HepG2 (cell line): ENCODE data around the gene SOX9. TPM values are rescaled to one million over a fixed set of nuclear protein-coding genes. Genes with fewer than 3 reads are reported as not detected.

ENCODE experiments used
- CAMTA2 ChIP-seq: sonication (generic); formaldehyde crosslinking; IDR thresholded peaks from 2 replicates; pipeline ENCODE4 v1.4.0; 2020; ENCODE audit warnings: mild to moderate bottlenecking, missing genetic modification reagents, borderline replicate concordance
- GATAD2A ChIP-seq: IDR thresholded peaks from 2 replicates; pipeline ENCODE4 v1.6.1; 2016
- MYNN ChIP-seq: sonication (generic); formaldehyde crosslinking; IDR thresholded peaks from 2 replicates; pipeline ENCODE4 v1.4.0; 2020; ENCODE audit warnings: mild to moderate bottlenecking, low read depth, missing genetic modification reagents
- PAF1 ChIP-seq: IDR thresholded peaks from 2 replicates; pipeline ENCODE4 v1.6.1; 2016; ENCODE audit warnings: missing genetic modification reagents, missing compliant biosample characterization
- SCMH1 ChIP-seq: sonication (generic); formaldehyde crosslinking; IDR thresholded peaks from 2 replicates; pipeline ENCODE4 v1.9.0; 2021; ENCODE audit warnings: missing genetic modification reagents, mild to moderate bottlenecking, borderline replicate concordance
- ZC3H13 ChIP-seq: sonication (generic); formaldehyde crosslinking; IDR thresholded peaks from 2 replicates; pipeline ENCODE4 v1.8.1; 2023; ENCODE audit warnings: mild to moderate bottlenecking, missing genetic modification reagents, moderate library complexity
- ZSCAN9 ChIP-seq: IDR thresholded peaks from 2 replicates; pipeline ENCODE4 v1.6.1; 2016; ENCODE audit warnings: borderline replicate concordance
- polyA plus RNA-seq, 8 experiments: library from polyadenylated mRNA; depleted of rRNA in 3 of 8; stranded (reverse) in 7 of 8; unstranded in 1 of 8; fragments of >200 nt; fragmentation: Illumina TruSeq in 4 of 8; extraction: Trizol in 4 of 8; gene quantifications; 2 replicates each; pipeline versions ENCODE4 v1.2.1 to v1.2.3, GENCODE V29; 2011 to 2016; ENCODE audit warnings: low read depth in 4 of 8, missing spikeins in 1 of 8, mixed read lengths in 1 of 8; ENCODE audit not compliant: insufficient read depth in 1 of 8
- total RNA-seq, 5 experiments: library from RNA; depleted of rRNA; stranded (reverse); fragments of >200 nt; fragmentation: Illumina TruSeq; extraction: Trizol; gene quantifications; 2 replicates each; pipeline ENCODE4 v1.2.3, GENCODE V29; 2016; ENCODE audit warnings: low read depth in 1 of 5
- TF ChIP-seq, protein P1 (sequence below): sonication (generic); formaldehyde crosslinking; IDR thresholded peaks from 2 replicates; pipeline ENCODE4 v1.4.0; 2020; ENCODE audit warnings: missing genetic modification reagents
- TF ChIP-seq, protein P2 (sequence below): IDR thresholded peaks from 2 replicates; pipeline ENCODE4 v1.6.1; 2016; ENCODE audit warnings: mild to moderate bottlenecking
- TF ChIP-seq, protein P3 (sequence below): IDR thresholded peaks from 2 replicates; pipeline ENCODE4 v1.6.1; 2016; ENCODE audit warnings: mild to moderate bottlenecking, missing biosample characterization, missing genetic modification reagents

The SOX9 gene
- total and polyA plus RNA-seq, 2 of the 13 experiments (the other 11 are each of a cell fraction or from before 2014, with no cell fraction given): 16.1 to 27.6 TPM

- TF ChIP-seq PAF1 (CRISPR knock-in tag) (peak; percentile 87), ZSCAN9 (CRISPR knock-in tag) (no peak), ZC3H13 (CRISPR knock-in tag) (peak; percentile 34), CAMTA2 (CRISPR knock-in tag) (0 out of 2 replicates have a peak, but pooled peaks have one; percentile 0), MYNN (0 out of 2 replicates have a peak, but pooled peaks have one; percentile 68), SCMH1 (CRISPR knock-in tag) (no peak), GATAD2A (CRISPR knock-in tag) (0 out of 2 replicates have a peak, but pooled peaks have one; percentile 36)
- TF ChIP-seq, protein P1, sequence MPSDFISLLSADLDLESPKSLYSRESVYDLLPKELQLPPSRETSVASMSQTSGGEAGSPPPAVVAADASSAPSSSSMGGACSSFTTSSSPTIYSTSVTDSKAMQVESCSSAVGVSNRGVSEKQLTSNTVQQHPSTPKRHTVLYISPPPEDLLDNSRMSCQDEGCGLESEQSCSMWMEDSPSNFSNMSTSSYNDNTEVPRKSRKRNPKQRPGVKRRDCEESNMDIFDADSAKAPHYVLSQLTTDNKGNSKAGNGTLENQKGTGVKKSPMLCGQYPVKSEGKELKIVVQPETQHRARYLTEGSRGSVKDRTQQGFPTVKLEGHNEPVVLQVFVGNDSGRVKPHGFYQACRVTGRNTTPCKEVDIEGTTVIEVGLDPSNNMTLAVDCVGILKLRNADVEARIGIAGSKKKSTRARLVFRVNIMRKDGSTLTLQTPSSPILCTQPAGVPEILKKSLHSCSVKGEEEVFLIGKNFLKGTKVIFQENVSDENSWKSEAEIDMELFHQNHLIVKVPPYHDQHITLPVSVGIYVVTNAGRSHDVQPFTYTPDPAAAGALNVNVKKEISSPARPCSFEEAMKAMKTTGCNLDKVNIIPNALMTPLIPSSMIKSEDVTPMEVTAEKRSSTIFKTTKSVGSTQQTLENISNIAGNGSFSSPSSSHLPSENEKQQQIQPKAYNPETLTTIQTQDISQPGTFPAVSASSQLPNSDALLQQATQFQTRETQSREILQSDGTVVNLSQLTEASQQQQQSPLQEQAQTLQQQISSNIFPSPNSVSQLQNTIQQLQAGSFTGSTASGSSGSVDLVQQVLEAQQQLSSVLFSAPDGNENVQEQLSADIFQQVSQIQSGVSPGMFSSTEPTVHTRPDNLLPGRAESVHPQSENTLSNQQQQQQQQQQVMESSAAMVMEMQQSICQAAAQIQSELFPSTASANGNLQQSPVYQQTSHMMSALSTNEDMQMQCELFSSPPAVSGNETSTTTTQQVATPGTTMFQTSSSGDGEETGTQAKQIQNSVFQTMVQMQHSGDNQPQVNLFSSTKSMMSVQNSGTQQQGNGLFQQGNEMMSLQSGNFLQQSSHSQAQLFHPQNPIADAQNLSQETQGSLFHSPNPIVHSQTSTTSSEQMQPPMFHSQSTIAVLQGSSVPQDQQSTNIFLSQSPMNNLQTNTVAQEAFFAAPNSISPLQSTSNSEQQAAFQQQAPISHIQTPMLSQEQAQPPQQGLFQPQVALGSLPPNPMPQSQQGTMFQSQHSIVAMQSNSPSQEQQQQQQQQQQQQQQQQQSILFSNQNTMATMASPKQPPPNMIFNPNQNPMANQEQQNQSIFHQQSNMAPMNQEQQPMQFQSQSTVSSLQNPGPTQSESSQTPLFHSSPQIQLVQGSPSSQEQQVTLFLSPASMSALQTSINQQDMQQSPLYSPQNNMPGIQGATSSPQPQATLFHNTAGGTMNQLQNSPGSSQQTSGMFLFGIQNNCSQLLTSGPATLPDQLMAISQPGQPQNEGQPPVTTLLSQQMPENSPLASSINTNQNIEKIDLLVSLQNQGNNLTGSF (CRISPR knock-in tag): no peak
- TF ChIP-seq, protein P2, sequence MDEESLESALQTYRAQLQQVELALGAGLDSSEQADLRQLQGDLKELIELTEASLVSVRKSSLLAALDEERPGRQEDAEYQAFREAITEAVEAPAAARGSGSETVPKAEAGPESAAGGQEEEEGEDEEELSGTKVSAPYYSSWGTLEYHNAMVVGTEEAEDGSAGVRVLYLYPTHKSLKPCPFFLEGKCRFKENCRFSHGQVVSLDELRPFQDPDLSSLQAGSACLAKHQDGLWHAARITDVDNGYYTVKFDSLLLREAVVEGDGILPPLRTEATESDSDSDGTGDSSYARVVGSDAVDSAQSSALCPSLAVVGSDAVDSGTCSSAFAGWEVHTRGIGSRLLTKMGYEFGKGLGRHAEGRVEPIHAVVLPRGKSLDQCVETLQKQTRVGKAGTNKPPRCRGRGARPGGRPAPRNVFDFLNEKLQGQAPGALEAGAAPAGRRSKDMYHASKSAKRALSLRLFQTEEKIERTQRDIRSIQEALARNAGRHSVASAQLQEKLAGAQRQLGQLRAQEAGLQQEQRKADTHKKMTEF: no peak
- TF ChIP-seq, protein P3, sequence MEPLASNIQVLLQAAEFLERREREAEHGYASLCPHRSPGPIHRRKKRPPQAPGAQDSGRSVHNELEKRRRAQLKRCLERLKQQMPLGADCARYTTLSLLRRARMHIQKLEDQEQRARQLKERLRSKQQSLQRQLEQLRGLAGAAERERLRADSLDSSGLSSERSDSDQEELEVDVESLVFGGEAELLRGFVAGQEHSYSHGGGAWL (CRISPR knock-in tag): no peak
Observed at GRCh38 chr17:72124438-72124775, 3.6 kb downstream of the SOX9 start (continued).
